Endothelial cell of umbilical vein (primary cell): ENCODE results near the gene KRT38.

Experiments
- CTCF ChIP-seq, 2 donors: IDR thresholded peaks; 1 replicate in 1 of 2; 2 replicates in 1 of 2; pipeline ENCODE4 v1.5.1; 2011; ENCODE audit warnings: low read length in 2 of 2, mild to moderate bottlenecking in 2 of 2, moderate library complexity in 2 of 2, control low read depth in 1 of 2, inconsistent platforms in 1 of 2, low read depth in 1 of 2; ENCODE audit not compliant: insufficient read depth in 1 of 2; ENCODE audit errors: extremely low read depth in 1 of 2
- EZH2 ChIP-seq: IDR thresholded peaks from 2 replicates; pipeline ENCODE4 v1.6.1; 2012; ENCODE audit warnings: borderline replicate concordance, low read depth, mild to moderate bottlenecking, moderate library complexity, low read length, inconsistent platforms; ENCODE audit not compliant: severe bottlenecking
- FOS ChIP-seq: IDR thresholded peaks from 2 replicates; pipeline ENCODE4 v1.6.1; 2011; ENCODE audit warnings: mild to moderate bottlenecking, low read length, moderate library complexity, borderline replicate concordance; ENCODE audit not compliant: insufficient read depth
- GATA2 ChIP-seq: IDR thresholded peaks from 2 replicates; pipeline ENCODE4 v1.7.0; 2011; ENCODE audit warnings: low read depth, mild to moderate bottlenecking, moderate library complexity, mixed read lengths, low read length; ENCODE audit not compliant: insufficient read length, insufficient read depth
- MAX ChIP-seq: IDR thresholded peaks from 2 replicates; pipeline ENCODE4 v1.6.1; 2011; ENCODE audit not compliant: insufficient read depth, insufficient read length
- MYC ChIP-seq: IDR thresholded peaks from one replicate; pipeline ENCODE4 v1.6.1; 2011; ENCODE audit warnings: mild to moderate bottlenecking, low read depth, low read length
- POLR2A ChIP-seq: IDR thresholded peaks from 2 replicates; pipeline ENCODE4 v1.6.1; 2012; ENCODE audit warnings: low read depth, mild to moderate bottlenecking, control low read depth, low read length
- POLR2AphosphoS5 ChIP-seq: IDR thresholded peaks from 2 replicates; pipeline ENCODE4 v1.6.1; 2012; ENCODE audit warnings: low read depth, mild to moderate bottlenecking, control low read depth, low read length, moderate library complexity; ENCODE audit not compliant: insufficient read depth

- no peak for TF ChIP-seq CTCF (IDR thresholded peaks at IDR 0.05; ENCODE audit: extremely low read depth in 1 of 2, insufficient read depth in 1 of 2, low read depth in 1 of 2, low read length in 2 of 2)
- no peak for TF ChIP-seq POLR2A
- TF ChIP-seq MAX, result no peak
- TF ChIP-seq MYC, result no peak
- no peak for TF ChIP-seq POLR2AphosphoS5
- TF ChIP-seq EZH2, result no peak
- no peak for TF ChIP-seq GATA2
- TF ChIP-seq FOS, result no peak
Measured at GRCh38 chr17:41434005-41434404, 6.8 kb downstream of the KRT38 start.
